Vagina (tissue), 2 donors: ENCODE measurements around the gene DPYD. TPM values are rescaled to one million over a fixed set of nuclear protein-coding genes. Genes with fewer than 3 reads are reported as not detected.

Experiments used
- DNase-seq, 2 donors: peaks; one replicate each; pipeline ENCODE4 v3.0.0-alpha.2; 2017; ENCODE audit errors: extremely low spot score in 2 of 2
- H3K27ac ChIP-seq: fragments of 200-600 bp; sonication (generic); one replicate; pipeline ENCODE4 v1.5.1; 2019
- H3K27me3 ChIP-seq: fragments of 200-600 bp; sonication (generic); one replicate; pipeline ENCODE4 v1.5.1; 2019
- H3K36me3 ChIP-seq, 2 donors: fragments of 200-600 bp; sonication (generic); one replicate each; pipeline ENCODE4 v1.5.1; 2017 to 2019
- H3K4me1 ChIP-seq: fragments of 200-600 bp; sonication (generic); one replicate; pipeline ENCODE4 v1.5.1; 2019
- H3K4me3 ChIP-seq, 2 donors: fragments of 200-600 bp; sonication (generic); 1 replicate in 1 of 2; 2 replicates in 1 of 2; pipeline ENCODE4 v1.5.1; 2016 to 2019
- H3K9me3 ChIP-seq: fragments of 200-600 bp; sonication (generic); one replicate; pipeline ENCODE4 v1.5.1; 2019
- POLR2A ChIP-seq, 2 donors: fragments of 450-650 bp; IDR thresholded peaks; one replicate each; pipeline ENCODE4 v1.6.1; 2017; ENCODE audit warnings: antibody characterized with exemption in 2 of 2, mild to moderate bottlenecking in 2 of 2, moderate library complexity in 2 of 2
- POLR2AphosphoS5 ChIP-seq, 2 donors: sonication (generic); formaldehyde crosslinking; IDR thresholded peaks; one replicate each; pipeline ENCODE4 v1.9.0; 2017; ENCODE audit warnings: antibody characterized with exemption in 2 of 2, mild to moderate bottlenecking in 2 of 2, low read depth in 1 of 2; ENCODE audit not compliant: insufficient read depth in 1 of 2
- intact Hi-C: fragments of 100-400 bp; cut with DNase I; formaldehyde crosslinking; loops from one replicate; pipeline ENCODE4 v1.15.1; 2023
- total RNA-seq: library from RNA; depleted of rRNA; stranded (reverse); fragments of >200 nt; gene quantifications from one replicate; pipeline ENCODE4 v1.2.3, GENCODE V29; 2016
- TF ChIP-seq, protein P1 (sequence below), 3 experiments: fragments of 450-650 bp in 2 of 3; fragments of 200-600 bp in 1 of 3; sonication (generic) in 1 of 3; IDR thresholded peaks; one replicate each; pipeline ENCODE4 v1.5.1; 2017 to 2019; ENCODE audit warnings: antibody characterized with exemption in 3 of 3, mild to moderate bottlenecking in 2 of 3, moderate library complexity in 2 of 3

The DPYD gene
- total RNA-seq, 1 donor from 2014 or later, result 45.7 TPM

GRCh38 chr1:97095764-97096163 is 825.1 kb downstream of the DPYD start:
- Histone ChIP-seq H3K4me3 (no peak overlapping the region), H3K4me1 (peaks cover 9% of the 10 kb centered on the region), H3K27ac (no peak overlapping the region), H3K27me3 (no peaks in the 10 kb centered on the region), H3K36me3 (no peaks in the 10 kb centered on the region), H3K9me3 (no peaks in the 10 kb centered on the region)
- DNase-seq, result no peak
- intact Hi-C loops, result no loop called here
- TF ChIP-seq, protein P1, sequence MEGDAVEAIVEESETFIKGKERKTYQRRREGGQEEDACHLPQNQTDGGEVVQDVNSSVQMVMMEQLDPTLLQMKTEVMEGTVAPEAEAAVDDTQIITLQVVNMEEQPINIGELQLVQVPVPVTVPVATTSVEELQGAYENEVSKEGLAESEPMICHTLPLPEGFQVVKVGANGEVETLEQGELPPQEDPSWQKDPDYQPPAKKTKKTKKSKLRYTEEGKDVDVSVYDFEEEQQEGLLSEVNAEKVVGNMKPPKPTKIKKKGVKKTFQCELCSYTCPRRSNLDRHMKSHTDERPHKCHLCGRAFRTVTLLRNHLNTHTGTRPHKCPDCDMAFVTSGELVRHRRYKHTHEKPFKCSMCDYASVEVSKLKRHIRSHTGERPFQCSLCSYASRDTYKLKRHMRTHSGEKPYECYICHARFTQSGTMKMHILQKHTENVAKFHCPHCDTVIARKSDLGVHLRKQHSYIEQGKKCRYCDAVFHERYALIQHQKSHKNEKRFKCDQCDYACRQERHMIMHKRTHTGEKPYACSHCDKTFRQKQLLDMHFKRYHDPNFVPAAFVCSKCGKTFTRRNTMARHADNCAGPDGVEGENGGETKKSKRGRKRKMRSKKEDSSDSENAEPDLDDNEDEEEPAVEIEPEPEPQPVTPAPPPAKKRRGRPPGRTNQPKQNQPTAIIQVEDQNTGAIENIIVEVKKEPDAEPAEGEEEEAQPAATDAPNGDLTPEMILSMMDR (IDR thresholded peaks at IDR 0.05), result no peak
- TF ChIP-seq POLR2AphosphoS5 (IDR thresholded peaks at IDR 0.05; ENCODE audit: insufficient read depth in 1 of 2, low read depth in 1 of 2) (no peak), POLR2A (IDR thresholded peaks at IDR 0.05) (no peak)

DNA sequence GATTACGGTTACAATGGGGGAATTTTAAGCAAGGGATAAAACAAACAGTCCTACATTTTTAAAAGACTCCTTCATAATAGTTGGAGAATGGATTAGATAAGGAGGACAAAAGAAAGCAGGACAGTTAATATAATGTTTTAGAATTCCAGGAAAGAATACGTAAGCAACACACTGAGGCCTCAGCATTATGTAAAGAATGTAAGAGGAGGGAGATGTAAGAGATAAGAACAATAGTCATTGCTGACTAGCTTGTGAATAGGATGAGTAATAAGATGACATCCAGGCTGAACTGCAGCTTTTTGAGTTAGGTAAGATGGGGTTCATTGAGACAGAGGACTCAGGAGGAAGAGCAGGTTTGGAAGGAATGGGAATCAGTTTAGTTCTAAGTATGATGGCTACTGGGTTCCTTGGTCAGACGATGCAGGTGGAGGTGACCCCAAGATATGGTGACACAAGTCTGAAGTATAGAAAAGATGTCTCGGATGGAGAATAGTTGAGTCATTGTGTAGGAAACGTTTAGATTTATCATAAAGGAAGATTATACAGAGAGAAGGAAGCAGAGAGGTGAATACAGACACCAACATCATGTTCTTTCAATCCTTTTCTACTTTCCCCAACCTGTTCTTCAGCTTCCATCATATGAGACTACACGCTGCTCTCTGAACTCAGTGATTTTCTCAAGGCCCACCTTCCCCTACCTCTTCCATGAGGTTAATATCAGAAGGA is 826.4 kb downstream of the DPYD start:
- intact Hi-C loops, result no loop called here
- no peak overlapping the region for H3K4me3 ChIP-seq

GRCh38 chr1:97093741-97094140 is 827.1 kb downstream of the DPYD start:
- Histone ChIP-seq H3K4me3 (no peak overlapping the region), H3K27ac (no peak overlapping the region), H3K4me1 (peaks cover 9% of the 10 kb centered on the region), H3K27me3 (no peaks in the 10 kb centered on the region), H3K9me3 (no peaks in the 10 kb centered on the region), H3K36me3 (no peaks in the 10 kb centered on the region)
- no peak for DNase-seq
- TF ChIP-seq POLR2AphosphoS5 (IDR thresholded peaks at IDR 0.05; ENCODE audit: insufficient read depth in 1 of 2, low read depth in 1 of 2) (no peak), POLR2A (IDR thresholded peaks at IDR 0.05) (no peak)
- TF ChIP-seq, protein P1 (IDR thresholded peaks at IDR 0.05), result no peak
- intact Hi-C loops, result no loop called here

More for the DNA sequence above, 826.4 kb downstream of the DPYD start:
- Histone ChIP-seq H3K36me3 (no peaks in the 10 kb centered on the region), H3K27me3 (no peaks in the 10 kb centered on the region), H3K9me3 (no peaks in the 10 kb centered on the region), H3K4me1 (peaks cover 9% of the 10 kb centered on the region), H3K27ac (no peak overlapping the region)
- DNase-seq, result no peak
- TF ChIP-seq POLR2A (IDR thresholded peaks at IDR 0.05) (no peak), POLR2AphosphoS5 (IDR thresholded peaks at IDR 0.05; ENCODE audit: insufficient read depth in 1 of 2, low read depth in 1 of 2) (no peak)
- TF ChIP-seq, protein P1 (IDR thresholded peaks at IDR 0.05), result no peak

- no peaks in the 10 kb centered on the region for H3K27me3 ChIP-seq
- no peaks in the 10 kb centered on the region for H3K36me3 ChIP-seq
- H3K27ac ChIP-seq, result no peak overlapping the region
- no peak for TF ChIP-seq POLR2AphosphoS5 (IDR thresholded peaks at IDR 0.05; ENCODE audit: insufficient read depth in 1 of 2, low read depth in 1 of 2)
- TF ChIP-seq POLR2A (IDR thresholded peaks at IDR 0.05), result no peak
- TF ChIP-seq, protein P1 (IDR thresholded peaks at IDR 0.05), result no peak
- no peak overlapping the region for H3K4me3 ChIP-seq
- intact Hi-C loops, result no loop called here
- no peak for DNase-seq
- H3K4me1 ChIP-seq, result peaks cover 9% of the 10 kb centered on the region
- no peaks in the 10 kb centered on the region for H3K9me3 ChIP-seq
Observed at GRCh38 chr1:97092824-97093223, 828.0 kb downstream of the DPYD start.

- H3K36me3 ChIP-seq, result no peaks in the 10 kb centered on the region
- no peak for TF ChIP-seq POLR2A (IDR thresholded peaks at IDR 0.05)
- TF ChIP-seq POLR2AphosphoS5 (IDR thresholded peaks at IDR 0.05; ENCODE audit: insufficient read depth in 1 of 2, low read depth in 1 of 2), result no peak
- TF ChIP-seq, protein P1 (IDR thresholded peaks at IDR 0.05), result no peak
- no peak overlapping the region for H3K27ac ChIP-seq
- DNase-seq, result no peak
- intact Hi-C loops, result no loop called here
- H3K9me3 ChIP-seq, result no peaks in the 10 kb centered on the region
- H3K4me3 ChIP-seq, result no peak overlapping the region
- peaks cover 9% of the 10 kb centered on the region for H3K4me1 ChIP-seq
- no peaks in the 10 kb centered on the region for H3K27me3 ChIP-seq
Observed at GRCh38 chr1:97091679-97092078, 829.2 kb downstream of the DPYD start.
